Fibroblast of villous mesenchyme (primary cell): ENCODE results near the gene XRCC1. TPM values are rescaled to one million over a fixed set of nuclear protein-coding genes. Genes with fewer than 3 reads are reported as not detected.

Experiments used
- DNase-seq: peaks from one replicate; pipeline ENCODE4 v3.0.0-alpha.2; 2010; ENCODE audit warnings: low read depth
- H3K4me3 ChIP-seq: 2 replicates; pipeline ENCODE4 v1.5.1; 2011; ENCODE audit warnings: low read depth, mild to moderate bottlenecking, low read length
- CTCF ChIP-seq: IDR thresholded peaks from 2 replicates; pipeline ENCODE4 v1.5.1; 2012; ENCODE audit warnings: low read depth, mild to moderate bottlenecking, low read length; ENCODE audit not compliant: insufficient read depth
- total RNA-seq: library from RNA; depleted of rRNA; stranded (reverse); fragments of >200 nt; gene quantifications from 2 replicates; pipeline ENCODE4 v1.2.3, GENCODE V29; 2012

Gene XRCC1
- total RNA-seq, 1 donor: 28.9 TPM

GRCh38 chr19:43499042-43499441, 76.3 kb downstream of the XRCC1 start:
- no peak overlapping the region for H3K4me3 ChIP-seq
- TF ChIP-seq CTCF: no peak
- DNase-seq: no peak

- no peak overlapping the region for H3K4me3 ChIP-seq
- no peak for DNase-seq
- TF ChIP-seq CTCF: no peak
These were observed 77.0 kb downstream of the XRCC1 start for GRCh38 chr19:43498233-43498842.

- DNase-seq: no peak
- no peak for TF ChIP-seq CTCF
- H3K4me3 ChIP-seq: no peak overlapping the region
These were observed 78.4 kb downstream of the XRCC1 start for GRCh38 chr19:43496960-43497359.

- DNase-seq: no peak
- no peak for TF ChIP-seq CTCF
These were observed 80.2 kb downstream of the XRCC1 start for GRCh38 chr19:43495082-43495481.

More at GRCh38 chr19:43495082-43495481, 80.2 kb downstream of the XRCC1 start:
- H3K4me3 ChIP-seq: no peak overlapping the region

Other genes with a start within 250 kb of the XRCC1 start
- gene CD177, start 221.8 kb downstream of the XRCC1 start, total RNA-seq: 0.32 and 0.86 TPM in 2 replicates
- gene TEX101, start 160.6 kb downstream of the XRCC1 start, total RNA-seq: not detected in 2 replicates
- 0.43 TPM in 1 of 2 replicates, not detected in the other for gene LYPD3, start 109.9 kb downstream of the XRCC1 start, total RNA-seq
- 8.7 and 13.4 TPM in 2 replicates for gene PHLDB3, start 70.8 kb downstream of the XRCC1 start, total RNA-seq
- gene ETHE1, start 48.3 kb downstream of the XRCC1 start, total RNA-seq: 113 and 121 TPM in 2 replicates
- gene ZNF575, start 42.3 kb downstream of the XRCC1 start, total RNA-seq: under 0.01 and 0.64 TPM in 2 replicates
- gene PINLYP, start 274 bp upstream of the XRCC1 start, total RNA-seq: 3.5 TPM in 2 replicates
- 27.7 and 35.4 TPM in 2 replicates for gene IRGQ, start 20.6 kb upstream of the XRCC1 start, total RNA-seq
- gene ZNF576, start 21.1 kb upstream of the XRCC1 start, total RNA-seq: 9.0 and 9.9 TPM in 2 replicates
- gene SRRM5, start 36.6 kb upstream of the XRCC1 start, total RNA-seq: under 0.01 TPM in 2 replicates
- gene ZNF428, start 44.1 kb upstream of the XRCC1 start, total RNA-seq: 25.0 and 31.9 TPM in 2 replicates
- 7.7 and 22.0 TPM in 2 replicates for gene CADM4, start 64.3 kb upstream of the XRCC1 start, total RNA-seq
- 56.6 and 76.3 TPM in 2 replicates for gene PLAUR, start 94.6 kb upstream of the XRCC1 start, total RNA-seq
- not detected in 2 replicates for gene IRGC, start 140.5 kb upstream of the XRCC1 start, total RNA-seq
- 13.0 and 14.5 TPM in 2 replicates for gene SMG9, start 179.4 kb upstream of the XRCC1 start, total RNA-seq
- 0.43 TPM in 1 of 2 replicates, not detected in the other for gene KCNN4, start 205.4 kb upstream of the XRCC1 start, total RNA-seq
- gene LYPD5, start 226.9 kb upstream of the XRCC1 start, total RNA-seq: under 0.01 and 0.43 TPM in 2 replicates